ENCODE measurements around the gene CCKAR. TPM values are rescaled to one million over a fixed set of nuclear protein-coding genes. Genes with fewer than 3 reads are reported as not detected.
A peak's percentile ranks its signal among the peaks of the same experiment; 100 is the strongest.

Gene CCKAR
- total and polyA plus RNA-seq, 2 donors from 2014 or later: 0.22 TPM; not detected in 1

DNA sequence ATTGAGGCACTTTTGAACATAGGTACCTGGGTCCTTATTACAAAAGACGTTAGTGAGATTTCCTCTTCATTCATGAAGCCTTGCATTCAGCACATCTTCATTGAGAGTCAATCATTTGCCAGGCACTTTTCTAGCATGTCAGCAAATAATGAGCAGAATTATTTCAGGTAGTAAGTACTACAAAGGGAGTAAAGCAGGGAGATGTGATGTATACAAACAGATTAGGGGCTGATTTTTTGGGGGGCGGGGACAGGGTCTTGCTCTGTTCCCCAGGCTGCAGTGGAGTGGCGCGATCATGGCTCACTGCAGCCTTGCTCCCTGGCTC is 638 bp upstream of the CCKAR start:
- no peak overlapping the region for H3K27ac ChIP-seq (ENCODE audit: low read depth in 2 of 2, low read length in 2 of 2)
- H3K9me3 ChIP-seq (ENCODE audit: control insufficient read depth in 2 of 3, insufficient read depth in 1 of 3, low read length in 3 of 3): no peaks in the 10 kb centered on the region
- DNase-seq: no peak
- no peak overlapping the region for H3K9ac ChIP-seq (ENCODE audit: low read length in 3 of 3)
- H3K36me3 ChIP-seq (ENCODE audit: control insufficient read depth in 2 of 3, insufficient read depth in 3 of 3, low read length in 3 of 3): no peaks in the 10 kb centered on the region
- intact Hi-C loops (cut with DNase I): no loop called here
- TF ChIP-seq CTCF (IDR thresholded peaks at IDR 0.05; ENCODE audit: borderline replicate concordance, extremely low read depth, insufficient read depth): no peak
- peaks cover 0 to 2% (median 0%) of the 10 kb centered on the region in 3 donors for H3K4me1 ChIP-seq (ENCODE audit: control insufficient read depth in 2 of 3, insufficient read depth in 2 of 3, low read depth in 1 of 3, low read length in 3 of 3)
- no peak for FAIRE-seq
- peaks cover 6% of the 10 kb centered on the region for H3K27me3 ChIP-seq (ENCODE audit: control insufficient read depth, insufficient read depth, low read length)
- no peak overlapping the region for H3K4me3 ChIP-seq (ENCODE audit: low read length in 3 of 3)

GRCh38 chr4:26489101-26489985 is 941 bp downstream of the CCKAR start:
- no peak overlapping the region for H3K9ac ChIP-seq (ENCODE audit: low read length in 3 of 3)
- no peak overlapping the region for H3K4me3 ChIP-seq (ENCODE audit: low read length in 3 of 3)
- intact Hi-C loops (cut with DNase I): no loop called here
- H3K27ac ChIP-seq (ENCODE audit: low read depth in 2 of 2, low read length in 2 of 2): no peak overlapping the region
- H3K9me3 ChIP-seq (ENCODE audit: control insufficient read depth in 2 of 3, insufficient read depth in 1 of 3, low read length in 3 of 3): no peaks in the 10 kb centered on the region
- TF ChIP-seq CTCF (IDR thresholded peaks at IDR 0.05; ENCODE audit: borderline replicate concordance, extremely low read depth, insufficient read depth): no peak
- no peaks in the 10 kb centered on the region for H3K36me3 ChIP-seq (ENCODE audit: control insufficient read depth in 2 of 3, insufficient read depth in 3 of 3, low read length in 3 of 3)
- peak in 2 of 5 donors; percentile 13 to 25 for DNase-seq
- FAIRE-seq: no peak
- peaks cover 0 to 2% (median 0%) of the 10 kb centered on the region in 3 donors for H3K4me1 ChIP-seq (ENCODE audit: control insufficient read depth in 2 of 3, insufficient read depth in 2 of 3, low read depth in 1 of 3, low read length in 3 of 3)
- peaks cover 6% of the 10 kb centered on the region for H3K27me3 ChIP-seq (ENCODE audit: control insufficient read depth, insufficient read depth, low read length)

DNA sequence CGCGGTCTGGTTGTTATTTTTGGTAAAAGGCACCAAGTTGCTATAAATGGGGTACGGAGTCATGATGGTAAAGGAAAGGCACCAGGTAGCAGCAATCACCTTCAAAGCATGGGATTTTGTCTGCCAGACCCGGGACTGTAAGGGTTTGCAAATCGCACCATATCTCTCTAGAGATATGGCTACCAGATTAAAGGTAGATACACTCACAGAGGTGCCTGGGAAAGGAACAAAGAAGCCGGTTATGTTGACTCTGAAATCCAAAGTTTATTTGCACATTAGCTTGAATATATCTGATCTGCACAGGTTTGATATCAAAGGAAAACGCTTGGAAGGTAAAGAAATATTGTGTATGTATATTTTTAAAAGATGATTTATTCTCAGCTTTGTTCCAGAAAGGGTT is 4.6 kb downstream of the CCKAR start:
- no peak for TF ChIP-seq CTCF (IDR thresholded peaks at IDR 0.05; ENCODE audit: borderline replicate concordance, extremely low read depth, insufficient read depth)
- Histone ChIP-seq H3K4me1 (ENCODE audit: control insufficient read depth in 2 of 3, insufficient read depth in 2 of 3, low read depth in 1 of 3, low read length in 3 of 3) (peaks cover 0 to 2% (median 0%) of the 10 kb centered on the region in 3 donors), H3K9me3 (ENCODE audit: control insufficient read depth in 2 of 3, insufficient read depth in 1 of 3, low read length in 3 of 3) (no peaks in the 10 kb centered on the region), H3K4me3 (ENCODE audit: low read length in 3 of 3) (no peak overlapping the region), H3K27me3 (ENCODE audit: control insufficient read depth, insufficient read depth, low read length) (peaks cover 6% of the 10 kb centered on the region), H3K27ac (ENCODE audit: low read depth in 2 of 2, low read length in 2 of 2) (no peak overlapping the region), H3K36me3 (ENCODE audit: control insufficient read depth in 2 of 3, insufficient read depth in 3 of 3, low read length in 3 of 3) (no peaks in the 10 kb centered on the region), H3K9ac (ENCODE audit: low read length in 3 of 3) (no peak overlapping the region)
- DNase-seq: no peak
- intact Hi-C loops (cut with DNase I): no loop called here
- FAIRE-seq: no peak

Measured in kidney (tissue), 14 donors.